NCI-H128 (cell line): ENCODE measurements around the gene GRIK5.
"Not testable (repeated sequence)": the region's sequence is repeated elsewhere in the genome, so short reads cannot be mapped to it uniquely, and the experiment has no call there.

Experiments
- DNase-seq: peaks from one replicate; lab custom pipeline; 2025; ENCODE audit not compliant: unreplicated experiment; lab: John Stamatoyannopoulos, UW

The GRIK5 gene

DNA sequence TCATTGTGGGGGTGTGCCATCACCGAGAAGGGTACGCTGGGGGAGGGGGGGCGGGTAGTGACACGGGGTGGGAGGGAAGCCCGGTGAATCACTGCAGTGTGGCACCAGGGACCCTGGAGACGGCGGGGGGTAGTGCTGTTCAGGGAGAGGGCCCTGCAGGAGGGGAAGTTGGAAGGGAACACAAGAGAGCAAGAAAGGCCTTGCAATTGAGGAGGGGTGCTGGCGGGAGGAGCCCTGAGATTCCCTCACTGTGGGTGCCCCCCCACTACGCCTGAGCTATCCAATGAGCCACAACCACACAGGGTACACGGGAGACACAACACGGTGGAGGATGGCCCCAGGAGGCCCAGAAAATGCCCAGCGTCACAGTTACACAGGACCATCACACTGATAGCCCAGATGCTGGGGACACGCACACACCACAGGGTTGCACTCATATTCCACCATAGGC is 75.5 kb downstream of the GRIK5 start:
- no peak for DNase-seq

DNA sequence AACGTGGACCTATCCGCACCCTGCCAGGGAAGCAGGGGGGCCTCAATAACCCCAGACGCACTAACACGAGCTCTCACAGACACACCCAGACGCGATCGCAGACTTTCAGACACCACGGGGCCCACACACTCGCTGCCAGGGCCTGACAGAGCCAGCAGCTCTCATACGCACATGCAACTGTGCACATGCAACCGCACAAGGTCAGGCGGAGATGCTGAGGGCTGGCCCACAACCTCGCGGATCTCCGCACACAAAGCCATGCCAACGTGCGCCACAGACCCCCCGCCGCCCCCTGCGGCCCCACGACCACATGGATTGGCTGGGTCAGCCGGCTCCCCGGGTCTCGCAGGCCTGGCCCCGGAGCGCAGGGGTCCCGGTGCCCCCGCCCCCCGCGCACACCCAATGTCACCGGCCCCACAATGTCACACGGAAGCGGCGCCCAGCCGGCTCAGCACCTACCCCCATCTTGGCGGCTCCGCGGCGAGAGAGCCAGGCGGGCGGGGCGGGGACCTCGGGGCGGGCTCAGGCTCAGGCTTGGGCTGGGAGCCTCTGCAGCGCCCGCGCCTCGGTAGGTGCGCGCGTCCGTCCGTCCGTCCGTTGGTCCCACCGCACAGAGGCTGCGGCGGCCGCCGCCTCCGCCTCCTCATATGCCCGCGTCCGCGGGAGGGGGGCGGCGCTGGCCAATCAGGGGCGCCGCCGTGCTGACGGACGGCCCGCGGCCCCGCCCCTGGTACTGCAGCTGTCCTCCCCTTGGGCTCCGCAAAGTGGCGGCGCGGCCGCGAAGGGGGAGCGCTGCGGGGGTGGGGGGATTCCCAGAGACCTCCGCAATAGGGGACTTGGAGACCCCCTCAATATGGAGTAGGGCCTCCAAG is 76.2 kb downstream of the GRIK5 start, which contains the start of gene ATP1A3:
Gene ATP1A3, minus strand, starts transcription at position 619 of the 872 bp plus-strand sequence. Its CDS starts 154 bp downstream, at position 465.
- peak; percentile 37 for DNase-seq

GRCh38 chr19:41991925-41992569 is 78.0 kb downstream of the GRIK5 start:
- DNase-seq = not testable (repeated sequence)

GRCh38 chr19:41991025-41991424 is 79.0 kb downstream of the GRIK5 start:
- DNase-seq = no peak

DNA sequence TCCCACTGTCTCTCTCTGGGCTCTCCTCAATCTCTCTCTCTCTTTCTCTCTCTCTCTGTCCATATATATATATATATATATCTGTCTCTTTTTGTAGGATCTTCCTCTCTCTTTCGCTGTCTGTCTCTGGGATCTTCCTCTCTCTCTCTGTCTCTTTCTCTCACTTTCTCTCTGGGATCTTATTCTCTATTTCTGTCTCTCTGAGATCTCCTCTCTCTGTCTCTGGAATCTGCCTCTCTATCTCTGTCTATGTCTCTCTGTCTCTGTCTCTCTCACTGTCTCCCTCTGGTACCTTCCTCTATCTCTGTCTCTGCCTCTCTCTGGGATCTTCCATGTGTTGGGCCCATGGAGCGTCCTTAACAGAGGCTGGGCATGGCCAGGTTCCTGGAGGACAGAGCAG is 79.4 kb downstream of the GRIK5 start:
- DNase-seq = no peak

DNA sequence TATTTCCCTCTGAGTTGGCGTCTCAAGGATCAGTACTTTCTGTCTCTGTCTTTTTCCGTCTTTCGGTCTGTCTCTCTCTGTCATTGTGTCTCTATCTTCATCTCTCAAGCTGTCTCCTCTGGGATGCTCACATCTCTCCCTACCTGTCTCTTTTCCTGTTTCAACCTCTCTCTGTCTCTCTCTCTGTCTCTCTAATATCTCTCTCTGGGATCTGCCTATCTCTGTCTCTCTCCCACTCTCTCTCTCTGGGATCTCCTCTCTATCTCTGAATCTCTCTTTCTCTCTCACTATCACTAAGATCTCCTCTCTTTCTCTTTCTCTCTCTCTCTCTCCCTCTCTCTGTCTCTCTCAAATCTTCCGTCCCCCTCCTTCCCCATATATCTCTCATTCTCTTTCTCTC is 80.0 kb downstream of the GRIK5 start:
- DNase-seq = no peak

DNA sequence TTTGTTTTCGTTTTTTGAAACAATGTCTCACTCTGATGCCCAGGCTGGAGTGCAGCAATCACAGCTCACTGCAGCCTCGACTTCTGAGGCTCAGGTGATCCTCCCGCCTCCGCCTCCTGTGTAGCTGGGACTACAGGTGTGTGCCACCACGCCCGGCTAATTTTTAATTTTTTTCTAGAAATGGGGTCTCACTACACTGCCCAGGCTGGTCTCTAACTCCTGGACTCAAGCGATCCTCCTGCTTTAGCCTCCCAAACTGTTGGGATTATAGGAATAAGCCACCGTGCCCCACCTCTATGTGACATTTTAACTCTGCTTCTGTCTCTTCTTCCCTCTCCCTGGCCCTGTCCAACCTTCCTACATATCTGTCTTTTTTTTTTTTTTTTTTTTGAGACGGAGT is 81.1 kb downstream of the GRIK5 start:
- DNase-seq = no peak

DNA sequence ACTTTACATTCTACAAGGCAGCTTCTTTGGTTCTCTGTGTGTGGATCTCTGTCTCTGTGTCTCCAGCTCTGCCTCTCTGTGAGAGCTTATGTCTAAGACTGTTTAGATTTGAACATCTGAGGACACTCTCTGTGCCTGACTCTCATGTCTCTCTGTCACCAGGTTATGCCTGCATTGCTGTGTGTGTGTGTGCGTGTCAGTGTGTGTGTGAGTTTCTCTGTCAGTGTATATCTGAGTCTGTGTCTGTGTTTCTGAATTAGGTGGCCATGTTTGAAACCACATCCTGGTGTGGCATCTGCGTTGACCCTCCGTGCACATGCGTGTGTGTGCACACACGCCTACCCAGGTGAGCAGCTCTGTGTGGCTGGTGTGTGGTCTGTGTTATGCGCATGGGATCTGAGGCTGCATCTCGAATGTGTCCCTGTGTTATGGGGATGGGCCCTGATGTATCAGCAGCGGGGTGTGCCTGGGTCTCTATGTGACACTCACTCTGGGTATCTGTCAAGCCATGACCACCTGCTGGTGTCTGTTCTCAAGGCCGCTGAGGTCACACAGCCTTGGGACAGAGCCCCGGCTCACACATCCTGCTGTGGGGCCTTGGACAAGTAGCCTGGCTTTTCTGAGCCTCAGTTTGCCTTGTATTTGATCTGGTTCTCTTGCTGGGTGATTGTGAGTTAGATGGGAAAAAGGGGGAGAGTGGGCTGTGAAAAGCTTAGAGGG is 82.7 kb downstream of the GRIK5 start:
- DNase-seq = no peak

DNA sequence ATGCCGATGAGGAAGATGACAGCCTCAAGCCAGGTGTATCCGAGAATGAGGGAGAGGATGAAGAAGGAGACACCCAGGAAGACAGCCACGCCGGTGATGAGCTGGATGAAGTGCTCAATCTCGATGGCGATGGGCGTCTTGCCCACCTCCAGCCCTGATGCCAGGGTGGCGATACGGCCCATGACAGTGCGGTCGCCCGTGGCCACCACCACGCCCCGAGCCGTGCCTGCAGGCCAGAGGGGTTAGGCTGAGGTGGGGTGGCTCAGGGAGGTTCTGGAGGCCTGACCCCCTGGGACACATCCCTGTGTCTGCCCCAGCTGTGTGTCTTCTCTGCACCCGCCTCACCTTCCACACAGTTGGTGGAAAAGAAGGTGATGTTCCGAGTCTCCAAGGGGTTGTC is 85.0 kb downstream of the GRIK5 start:
- no peak for DNase-seq

- DNase-seq = no peak
Measured at GRCh38 chr19:41981724-41982123, 88.3 kb downstream of the GRIK5 start.

DNA sequence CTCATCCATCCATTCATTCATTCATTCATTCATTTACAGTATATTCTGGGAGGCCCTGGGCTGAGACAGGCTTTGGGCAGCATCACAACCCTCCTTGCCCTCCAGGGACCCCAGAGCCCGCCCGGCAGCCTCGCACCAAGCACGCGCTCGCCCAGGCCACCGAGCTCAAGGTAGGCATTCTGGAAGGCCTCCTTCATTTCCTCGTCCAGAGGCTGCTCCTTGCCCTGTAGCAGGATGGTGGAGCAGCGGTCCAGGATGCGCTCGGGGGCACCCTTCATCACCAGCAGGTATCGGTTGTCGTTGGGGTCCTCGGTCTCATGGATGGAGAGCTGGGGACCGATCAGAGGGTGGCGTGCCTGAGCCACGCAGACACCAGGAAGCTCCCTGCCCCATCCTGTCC is 91.5 kb downstream of the GRIK5 start:
- DNase-seq = no peak

DNA sequence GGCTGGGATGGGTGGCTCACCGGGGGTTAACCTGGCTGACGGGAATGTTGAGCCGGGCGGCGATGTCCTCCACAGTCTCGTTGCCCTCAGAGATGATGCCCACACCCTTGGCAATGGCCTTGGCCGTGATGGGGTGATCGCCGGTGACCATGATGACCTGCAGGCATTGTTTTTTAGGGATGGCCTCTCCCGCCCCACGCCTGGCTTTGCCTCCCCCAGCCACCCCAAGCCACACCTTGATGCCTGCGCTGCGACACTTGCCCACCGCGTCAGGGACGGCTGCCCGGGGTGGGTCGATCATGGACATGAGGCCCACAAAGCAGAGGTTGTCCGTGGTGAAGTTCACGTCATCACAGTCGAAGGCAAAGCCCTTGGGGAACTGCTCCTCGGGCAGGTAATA is 92.1 kb downstream of the GRIK5 start:
- no peak for DNase-seq

DNA sequence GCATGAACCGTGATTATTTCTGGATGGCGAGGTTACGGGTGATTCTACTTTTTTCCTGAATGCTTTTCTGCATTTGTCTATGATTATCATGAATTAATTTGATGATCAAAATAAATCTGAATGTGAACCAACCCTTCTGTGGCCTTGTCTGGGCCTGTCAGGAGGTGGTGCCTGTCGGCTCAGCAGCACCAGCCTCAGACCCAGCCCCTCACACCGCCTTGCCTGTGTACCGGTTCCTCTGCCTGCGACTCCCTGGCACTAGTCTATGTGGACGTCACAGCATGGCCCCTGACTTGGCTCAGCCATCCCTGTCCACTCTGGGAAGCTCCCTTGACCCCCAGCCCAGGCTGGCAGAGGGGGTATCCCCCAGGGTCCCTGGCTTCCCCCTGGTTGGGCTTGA is 95.4 kb downstream of the GRIK5 start:
- DNase-seq = no peak

DNA sequence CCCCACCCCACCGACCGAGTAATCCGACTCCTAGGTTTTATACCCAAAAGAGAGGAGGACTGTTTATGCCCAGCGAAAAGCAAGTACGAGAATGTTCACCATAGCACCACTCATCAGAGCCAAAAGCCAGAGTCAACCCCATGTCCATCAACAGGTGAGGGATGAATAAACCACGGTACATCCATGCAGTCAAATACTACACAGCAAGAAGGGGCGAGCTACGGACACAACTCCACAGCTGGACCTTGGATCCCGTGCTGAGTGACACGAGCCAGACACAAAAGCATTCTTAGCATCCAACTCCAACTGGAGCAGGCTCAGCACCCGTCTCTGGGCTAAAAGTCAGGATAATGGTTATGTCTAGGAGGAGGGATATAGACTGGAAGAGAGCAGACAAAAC is 98.6 kb downstream of the GRIK5 start:
- no peak for DNase-seq

GRCh38 chr19:41969772-41970458 is 100.1 kb downstream of the GRIK5 start:
- no peak for DNase-seq

GRCh38 chr19:41968751-41969595 is 101.0 kb downstream of the GRIK5 start:
- no peak for DNase-seq

- DNase-seq = no peak
Measured at GRCh38 chr19:41967054-41967783, 102.8 kb downstream of the GRIK5 start.

DNA sequence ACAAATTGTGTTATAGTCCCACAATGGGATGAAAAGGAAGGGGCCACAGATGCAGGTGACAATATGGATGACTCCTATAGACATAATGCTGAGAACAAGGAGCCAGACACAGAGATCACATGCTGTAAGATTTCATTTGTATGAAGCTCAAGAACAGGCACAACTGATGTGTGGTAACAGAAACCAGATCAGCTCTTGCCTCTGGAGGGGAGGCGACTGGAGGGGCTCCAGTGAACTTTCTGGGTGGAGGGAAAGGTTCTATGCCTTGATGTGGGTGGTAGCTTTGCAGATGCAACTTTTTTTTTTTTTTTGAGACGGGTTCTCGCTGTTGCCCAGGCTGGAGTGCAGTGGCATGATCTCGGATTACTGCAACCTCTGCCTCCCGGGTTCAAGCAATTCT is 104.9 kb downstream of the GRIK5 start:
- no peak for DNase-seq

- no peak for DNase-seq
Measured at GRCh38 chr19:41960973-41961372, 109.0 kb downstream of the GRIK5 start.
